ENCODE measurements around the gene HSPA1A.
"Not testable (repeated sequence)": the region's sequence is repeated elsewhere in the genome, so short reads cannot be mapped to it uniquely, and the experiment has no call there.

HSPA1A gene

DNA sequence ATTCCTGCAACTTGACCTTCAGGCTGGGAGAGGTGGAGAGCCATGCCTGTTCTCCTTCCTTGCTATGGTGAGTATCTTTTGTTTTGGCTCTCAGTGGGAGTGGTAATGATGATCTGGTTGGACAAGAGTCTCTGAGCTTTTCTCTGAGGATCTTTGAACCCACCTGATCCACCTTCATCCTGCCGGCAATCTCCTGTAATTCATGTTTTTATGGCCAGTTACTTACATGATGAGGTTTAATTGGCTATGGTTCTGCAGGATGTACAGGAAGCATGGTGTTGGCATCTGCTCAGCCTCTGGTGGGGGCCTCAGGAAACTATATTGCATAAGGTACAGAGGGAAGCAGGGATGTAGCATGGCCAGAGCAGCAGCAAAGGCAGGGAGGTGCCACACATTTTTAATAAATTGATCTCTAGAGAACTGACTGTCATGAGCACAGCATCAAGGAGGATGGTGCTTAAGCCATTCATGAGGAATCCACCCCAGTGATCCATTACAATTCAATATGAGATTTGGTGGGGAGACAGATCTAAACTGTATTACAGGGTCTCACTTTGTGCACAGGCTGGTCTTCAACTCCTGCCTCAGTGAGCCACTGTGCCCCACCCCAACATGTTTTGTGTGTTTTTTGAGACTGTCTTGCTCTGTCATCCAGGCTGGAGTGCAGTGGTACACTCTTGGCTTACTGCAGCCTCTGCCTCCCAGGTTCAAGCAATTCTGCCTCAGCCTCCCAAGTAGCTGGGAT lies 22.2 kb downstream of the HSPA1A start:
- DNase-seq = no peak

- DNase-seq = not testable (repeated sequence)
These were observed 22.8 kb downstream of the HSPA1A start for GRCh38 chr6:31838114-31838553.

DNA sequence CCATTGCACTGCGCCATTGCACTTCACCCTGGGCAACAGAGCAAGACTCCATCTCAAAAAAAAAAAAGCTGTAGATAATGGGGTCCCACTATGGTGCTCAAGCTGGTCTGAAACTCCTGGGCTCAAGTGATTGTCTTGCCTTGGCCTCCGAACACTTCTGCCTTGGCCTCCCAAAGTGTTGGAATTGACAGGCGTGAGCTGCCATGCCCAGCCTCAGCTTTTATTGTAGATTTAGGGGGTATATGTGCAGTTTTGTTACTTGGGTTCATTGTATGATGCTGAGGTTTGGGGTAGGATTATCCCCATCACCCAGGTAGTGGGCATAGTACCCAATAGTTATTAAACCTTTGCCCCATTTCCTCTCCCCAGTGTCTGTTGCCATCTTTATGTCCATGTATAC lies 23.6 kb downstream of the HSPA1A start:
- DNase-seq = no peak

DNA sequence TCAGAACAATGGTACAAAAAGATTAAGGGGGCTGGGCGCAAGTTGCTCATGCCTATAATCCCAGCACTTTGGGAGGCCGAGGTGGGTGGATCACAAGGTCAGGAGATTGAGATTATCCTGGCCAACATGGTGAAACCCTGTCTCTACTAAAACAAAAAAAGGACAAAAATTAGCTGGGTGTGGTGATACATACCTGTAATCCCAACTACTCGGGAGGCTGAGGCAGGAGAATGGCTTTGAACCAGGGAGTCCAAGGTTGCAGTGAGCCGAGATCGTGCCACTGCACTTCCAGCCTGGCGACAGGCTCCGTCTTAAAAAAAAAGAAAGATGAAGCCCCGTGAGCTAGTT lies 24.4 kb downstream of the HSPA1A start:
- not testable (repeated sequence) for DNase-seq

DNA sequence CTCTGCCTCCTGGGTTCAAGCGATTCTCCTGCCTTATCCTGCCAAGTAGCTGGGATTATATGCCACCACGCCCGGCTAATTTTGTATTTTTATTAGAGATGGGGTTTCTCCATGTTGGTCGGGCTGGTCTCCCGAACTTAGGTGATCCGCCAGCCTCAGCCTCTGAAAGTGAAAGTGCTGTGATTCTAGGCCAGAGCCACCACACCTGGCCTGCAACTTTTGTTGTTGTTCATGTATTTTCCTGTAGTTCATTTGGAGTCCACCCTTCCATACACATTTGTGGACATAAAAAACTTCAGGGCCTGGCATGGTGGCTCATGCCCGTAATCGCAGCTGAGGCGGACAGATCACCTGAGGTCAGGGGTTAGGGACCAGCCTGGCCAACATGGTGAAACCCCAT lies 26.7 kb downstream of the HSPA1A start:
- no peak for DNase-seq

DNA sequence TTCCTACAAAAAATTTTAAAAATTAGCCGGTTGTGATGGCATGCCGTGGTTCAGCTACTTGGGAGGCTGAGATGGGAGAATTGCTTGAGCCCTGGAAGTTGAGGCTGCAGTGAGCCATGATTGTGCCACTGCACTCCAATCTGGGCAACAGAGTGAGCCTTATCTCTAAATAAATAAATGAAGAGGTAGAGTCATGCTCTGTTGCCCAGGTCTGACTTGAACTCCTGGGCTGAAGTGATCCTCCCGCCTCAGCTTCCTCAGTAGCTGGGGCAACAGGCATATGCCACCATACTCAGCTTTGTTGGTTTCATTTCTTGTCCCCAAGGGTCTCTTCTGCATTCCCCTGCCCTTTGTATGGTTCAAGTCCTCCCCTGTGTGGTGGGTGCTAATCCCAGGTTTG lies 29.2 kb downstream of the HSPA1A start:
- DNase-seq = no peak

DNA sequence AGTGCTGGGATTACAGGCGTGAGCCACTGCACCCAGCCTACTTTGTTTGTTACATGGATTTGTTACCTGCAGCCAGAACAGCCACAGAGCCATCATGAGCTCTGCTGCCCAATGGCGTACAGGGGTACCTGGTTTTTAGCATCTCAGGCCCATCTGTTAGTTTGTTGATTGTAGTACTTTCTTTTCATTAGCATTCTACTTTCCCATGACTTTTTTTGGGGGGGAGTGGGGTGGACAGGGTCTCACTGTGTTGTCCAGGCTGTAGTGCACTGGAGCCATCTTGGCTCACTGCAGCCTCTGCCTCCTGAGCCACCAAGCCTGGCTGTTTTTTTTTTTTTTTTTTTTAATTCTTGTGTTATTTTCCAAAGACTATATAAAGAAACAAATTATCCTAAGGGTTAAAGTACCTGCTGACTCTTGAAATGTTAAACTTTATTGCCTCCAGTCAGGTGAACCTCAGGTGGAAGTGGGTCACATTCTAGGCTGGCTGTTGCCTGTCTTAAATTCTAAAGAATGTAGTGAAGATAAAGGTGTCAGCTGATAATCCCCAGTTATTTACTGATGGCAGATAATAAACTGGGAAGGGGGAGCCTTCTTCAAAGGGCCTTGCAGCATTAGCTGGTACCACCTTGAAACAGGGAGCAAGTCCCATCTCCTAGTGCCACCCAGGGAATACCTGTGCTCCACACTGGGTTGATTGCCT lies 32.1 kb downstream of the HSPA1A start:
- DNase-seq = no peak

GRCh38 chr6:31850765-31851484 lies 35.6 kb downstream of the HSPA1A start:
- no peak for DNase-seq

DNA sequence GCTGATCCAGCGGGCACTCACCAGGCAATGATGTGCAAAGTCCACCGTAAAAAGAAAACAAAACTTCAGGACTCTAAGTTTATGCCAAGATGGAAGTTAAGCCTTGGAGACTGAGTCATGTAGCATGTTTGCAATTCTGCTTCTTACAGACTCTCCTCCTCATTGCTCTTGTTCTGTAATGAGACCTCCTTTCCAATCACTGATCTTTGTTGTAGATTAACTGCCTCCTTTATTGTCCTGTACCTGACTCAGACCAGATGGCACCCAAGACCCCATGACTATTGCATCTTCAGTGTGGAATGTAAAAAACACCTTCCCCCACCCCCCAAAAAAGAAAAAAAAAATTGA lies 36.1 kb downstream of the HSPA1A start:
- no peak for DNase-seq

DNA sequence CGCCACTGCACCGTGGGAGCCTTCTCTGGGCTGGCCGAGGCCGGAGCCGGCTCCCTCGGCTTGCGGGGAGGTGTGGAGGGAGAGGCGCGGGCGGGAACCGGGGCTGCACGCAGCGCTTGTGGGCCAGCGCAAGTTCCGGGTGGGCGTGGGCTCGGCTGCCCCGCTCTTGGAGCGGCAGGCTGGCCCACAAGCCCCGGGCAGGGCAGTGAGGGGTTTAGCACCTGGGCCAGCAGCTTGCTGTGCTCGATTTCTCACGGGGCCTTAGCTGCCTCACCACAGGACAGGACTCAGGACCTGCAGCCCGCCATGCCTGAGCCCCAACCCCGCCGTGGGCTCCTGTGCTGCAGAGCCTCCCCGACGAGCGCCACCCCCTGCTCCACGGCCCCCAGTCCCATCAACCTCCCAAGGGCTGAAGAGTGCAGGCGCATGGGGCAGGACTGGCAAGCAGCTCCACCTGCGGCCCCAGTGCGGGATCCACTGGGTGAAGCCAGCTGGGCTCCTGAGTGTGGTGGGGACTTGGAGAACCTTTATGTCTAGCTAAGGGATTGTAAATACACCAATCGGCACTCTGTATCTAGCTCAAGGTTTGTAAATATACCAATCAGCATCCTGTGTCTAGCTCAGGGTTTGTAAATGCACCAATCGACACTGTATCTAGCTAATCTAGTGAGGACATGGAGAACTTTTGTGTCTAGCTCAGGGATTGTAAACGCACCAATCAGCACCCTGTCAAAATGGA lies 36.8 kb downstream of the HSPA1A start:
- not testable (repeated sequence) for DNase-seq

DNA sequence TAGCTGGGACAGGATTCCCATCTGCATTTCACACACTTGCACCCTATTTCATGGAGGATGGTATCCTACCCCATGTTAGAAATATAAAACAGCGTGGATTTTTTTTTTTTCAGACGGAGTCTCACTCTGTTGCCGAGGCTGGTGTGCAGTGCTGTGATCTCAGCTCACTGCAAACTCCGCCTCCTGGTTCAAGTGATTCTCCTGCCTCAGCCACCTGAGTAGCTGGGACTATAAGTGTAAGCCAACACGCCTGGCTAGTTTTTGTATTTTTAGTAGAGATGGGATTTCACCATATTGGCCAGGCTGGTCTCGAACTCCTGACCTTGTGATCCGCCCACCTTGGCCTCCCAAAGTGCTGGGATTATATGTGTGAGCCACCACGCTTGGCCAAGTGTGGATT lies 42.4 kb downstream of the HSPA1A start:
- not testable (repeated sequence) for DNase-seq

GRCh38 chr6:31858707-31859106 lies 43.4 kb downstream of the HSPA1A start:
- no peak for DNase-seq

DNA sequence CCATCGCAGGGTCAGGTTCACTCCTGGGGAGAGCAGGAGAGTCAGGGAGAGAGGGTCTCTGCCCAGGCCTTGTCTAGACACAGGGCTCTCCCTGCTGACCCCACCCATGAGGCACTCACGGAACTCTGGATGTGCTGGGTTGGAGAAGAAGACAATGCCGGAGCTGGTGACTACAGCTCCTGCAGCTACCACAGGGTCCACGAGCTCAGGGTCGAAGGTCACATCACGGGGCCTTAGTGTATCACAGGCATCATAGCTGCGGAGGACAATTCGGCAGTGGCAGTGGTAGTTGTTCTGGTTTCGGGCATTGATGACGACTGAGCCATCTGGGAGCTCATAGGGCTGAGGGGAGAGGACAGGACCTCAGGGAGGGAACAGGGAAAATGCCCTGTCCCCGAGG lies 44.6 kb downstream of the HSPA1A start:
- DNase-seq = no peak

- DNase-seq = no peak
These were observed 45.0 kb downstream of the HSPA1A start for GRCh38 chr6:31860349-31860748.

DNA sequence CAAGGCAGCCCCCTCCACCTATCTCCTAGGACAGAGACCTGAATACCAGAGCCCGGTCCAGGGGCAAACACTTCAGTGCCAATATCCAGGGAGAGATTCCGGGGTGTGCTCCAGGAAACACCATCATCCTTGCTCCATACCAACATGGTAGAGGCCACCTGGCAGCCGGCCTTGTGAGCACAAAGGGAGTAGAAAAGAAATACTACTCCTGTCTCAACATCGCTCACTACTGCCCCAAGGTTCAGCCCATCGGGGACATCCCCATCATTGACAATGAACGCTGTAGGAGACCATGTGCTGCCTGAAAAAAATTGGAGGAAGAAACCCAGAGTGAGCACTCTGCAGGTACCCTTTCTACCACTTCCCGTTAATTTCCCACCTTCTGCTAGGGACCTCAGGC lies 45.8 kb downstream of the HSPA1A start:
- no peak for DNase-seq

GRCh38 chr6:31861919-31862343 lies 46.6 kb downstream of the HSPA1A start:
- no peak for DNase-seq

DNA sequence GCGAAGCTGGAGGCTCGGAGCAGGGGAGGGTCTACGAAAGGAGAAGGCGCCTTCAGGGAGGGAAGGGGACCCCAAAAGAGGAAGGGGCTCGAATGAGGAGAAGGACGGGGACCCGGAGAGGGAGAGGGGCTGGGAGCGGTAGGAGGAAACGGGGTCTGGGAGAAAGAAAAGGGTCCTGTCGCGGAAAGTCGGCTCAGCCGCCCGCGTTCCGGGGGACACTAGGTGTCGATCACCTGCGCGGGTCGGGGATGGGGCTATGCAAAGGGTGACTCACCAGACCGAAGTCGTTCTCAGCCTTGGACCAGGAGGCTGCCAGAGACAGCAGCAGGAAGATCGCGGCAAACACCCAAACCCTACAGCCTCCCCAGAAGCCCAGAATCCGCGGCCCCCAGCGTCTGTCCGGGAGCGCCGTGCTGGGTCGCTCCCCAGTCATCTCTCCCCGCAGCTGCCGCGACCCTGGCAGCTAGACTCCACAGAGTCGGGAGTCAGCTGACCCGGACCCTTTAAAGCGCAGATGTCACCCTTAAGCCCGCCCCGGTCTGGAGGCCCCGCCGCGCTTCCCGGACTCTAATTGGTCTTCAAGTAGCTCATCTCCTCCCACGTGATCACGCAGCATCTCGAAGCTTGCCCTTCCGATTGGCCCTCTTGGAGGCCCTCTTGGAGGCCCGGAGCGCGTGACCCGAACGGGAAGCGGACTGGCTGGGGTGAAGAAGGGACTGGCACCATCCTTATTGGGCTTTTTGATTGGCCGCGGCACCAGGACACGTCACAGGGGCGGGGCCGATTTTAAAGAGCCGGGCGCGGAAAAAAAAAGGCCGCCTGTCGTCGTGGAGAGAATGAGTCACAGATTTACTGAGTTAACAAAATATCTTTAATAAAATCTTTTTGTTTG lies 47.2 kb downstream of the HSPA1A start, which contains the start of gene NEU1:
NEU1 (minus strand) TSS at position 478 of the 892 bp plus-strand sequence; CDS start at position 433, 45 bp downstream.
- DNase-seq = peak; percentile 98

DNA sequence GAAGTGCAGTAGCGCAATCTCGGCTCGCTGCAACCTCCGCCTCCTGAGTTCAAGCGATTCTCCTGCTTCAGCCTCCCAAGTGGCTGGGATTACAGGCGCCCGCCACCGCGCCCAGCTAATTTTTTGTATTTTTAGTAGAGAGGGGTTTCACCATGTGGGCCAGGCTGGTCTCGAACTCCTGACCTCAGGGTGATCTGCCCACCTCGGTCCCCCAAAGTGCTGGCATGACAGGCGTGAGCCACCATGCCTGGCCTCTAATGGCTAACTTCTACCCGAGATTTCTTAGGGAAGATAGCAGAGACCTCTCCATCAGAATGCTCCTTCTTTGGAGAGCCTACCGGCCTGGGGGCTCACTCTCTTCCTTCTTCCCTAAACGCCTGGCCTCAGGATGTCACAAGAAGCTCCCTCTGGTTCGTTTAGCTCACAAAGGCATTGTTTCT lies 48.8 kb downstream of the HSPA1A start:
- not testable (repeated sequence) for DNase-seq

DNA sequence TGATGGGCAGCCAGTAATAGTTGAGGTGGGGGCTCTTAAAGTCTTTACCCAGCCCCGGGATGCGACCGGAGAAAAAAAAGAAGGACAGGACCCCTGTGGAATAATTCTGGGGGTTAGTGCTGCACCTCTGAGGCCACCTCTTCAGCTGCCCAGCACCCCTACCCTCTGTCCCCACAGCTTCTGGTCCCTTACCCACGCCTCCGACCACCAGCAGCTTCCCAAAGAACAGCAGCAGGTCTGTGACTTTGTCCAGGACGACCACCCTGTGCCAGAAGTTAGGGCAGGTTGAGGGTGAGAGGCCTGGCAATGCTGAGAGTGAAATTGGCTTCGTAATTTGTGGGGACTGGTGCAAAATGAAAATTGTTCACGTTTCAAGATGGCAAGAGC lies 49.5 kb downstream of the HSPA1A start:
- no peak for DNase-seq

GRCh38 chr6:31865205-31866118 lies 50.1 kb downstream of the HSPA1A start:
- DNase-seq = no peak

Data from CD4-positive, alpha-beta T cell treated with Interleukin-17A for 4 hours (primary cell).